ENCODE measurements around the gene SMG1.

Gene SMG1

DNA sequence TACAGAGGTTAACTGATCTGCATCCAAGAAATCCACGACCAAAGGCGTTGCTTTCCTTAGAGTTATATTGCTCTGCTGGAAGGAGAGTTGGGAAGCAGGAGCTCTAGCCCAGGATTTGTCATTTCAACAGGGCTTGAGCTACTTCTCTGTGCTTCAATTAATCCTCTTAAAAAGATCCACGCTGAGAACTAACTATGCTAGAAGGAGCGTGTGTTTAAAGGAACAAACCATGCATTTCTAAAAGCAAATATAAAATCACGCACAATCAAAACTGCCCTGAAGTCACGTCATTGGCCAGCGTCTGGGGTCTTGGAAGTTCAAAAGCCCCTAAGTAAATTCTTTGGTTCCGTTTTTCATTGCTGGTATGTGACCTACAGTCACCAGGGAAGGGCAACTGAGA, 125.9 kb downstream of the SMG1 start:
- H3K27ac Mint-ChIP-seq: peak overlapping the region; percentile 64 to 95 (median 94)
- H3K4me3 Mint-ChIP-seq: peak overlapping the region; percentile 93 to 98 (median 94)
- no peaks in the 10 kb centered on the region for H3K27me3 Mint-ChIP-seq (ENCODE audit: low read depth)
- H3K36me3 Mint-ChIP-seq (ENCODE audit: low read depth): peaks cover 21% of the 10 kb centered on the region
- no peaks in the 10 kb centered on the region for H3K9me3 Mint-ChIP-seq
- H3K4me1 Mint-ChIP-seq: peaks cover 64% of the 10 kb centered on the region
- TF ChIP-seq, protein P1, sequence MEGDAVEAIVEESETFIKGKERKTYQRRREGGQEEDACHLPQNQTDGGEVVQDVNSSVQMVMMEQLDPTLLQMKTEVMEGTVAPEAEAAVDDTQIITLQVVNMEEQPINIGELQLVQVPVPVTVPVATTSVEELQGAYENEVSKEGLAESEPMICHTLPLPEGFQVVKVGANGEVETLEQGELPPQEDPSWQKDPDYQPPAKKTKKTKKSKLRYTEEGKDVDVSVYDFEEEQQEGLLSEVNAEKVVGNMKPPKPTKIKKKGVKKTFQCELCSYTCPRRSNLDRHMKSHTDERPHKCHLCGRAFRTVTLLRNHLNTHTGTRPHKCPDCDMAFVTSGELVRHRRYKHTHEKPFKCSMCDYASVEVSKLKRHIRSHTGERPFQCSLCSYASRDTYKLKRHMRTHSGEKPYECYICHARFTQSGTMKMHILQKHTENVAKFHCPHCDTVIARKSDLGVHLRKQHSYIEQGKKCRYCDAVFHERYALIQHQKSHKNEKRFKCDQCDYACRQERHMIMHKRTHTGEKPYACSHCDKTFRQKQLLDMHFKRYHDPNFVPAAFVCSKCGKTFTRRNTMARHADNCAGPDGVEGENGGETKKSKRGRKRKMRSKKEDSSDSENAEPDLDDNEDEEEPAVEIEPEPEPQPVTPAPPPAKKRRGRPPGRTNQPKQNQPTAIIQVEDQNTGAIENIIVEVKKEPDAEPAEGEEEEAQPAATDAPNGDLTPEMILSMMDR (IDR thresholded peaks at IDR 0.05; ENCODE audit: unreplicated experiment in 3 of 3): no peak

GRCh38 chr16:18799500-18799899, 126.7 kb downstream of the SMG1 start:
- H3K36me3 Mint-ChIP-seq (ENCODE audit: low read depth): peaks cover 21% of the 10 kb centered on the region
- H3K27ac Mint-ChIP-seq: peak overlapping the region; percentile 64 to 95 (median 94)
- H3K27me3 Mint-ChIP-seq (ENCODE audit: low read depth): no peaks in the 10 kb centered on the region
- H3K4me1 Mint-ChIP-seq: peaks cover 64% of the 10 kb centered on the region
- TF ChIP-seq, protein P1 (IDR thresholded peaks at IDR 0.05; ENCODE audit: unreplicated experiment in 3 of 3): no peak
- peak overlapping the region; percentile 93 to 98 (median 94) for H3K4me3 Mint-ChIP-seq
- no peaks in the 10 kb centered on the region for H3K9me3 Mint-ChIP-seq

- Mint-ChIP-seq H3K9me3 (no peaks in the 10 kb centered on the region), H3K4me1 (peaks cover 51% of the 10 kb centered on the region), H3K27ac (peak overlapping the region; percentile 27 to 61 (median 51)), H3K27me3 (ENCODE audit: low read depth) (no peaks in the 10 kb centered on the region), H3K36me3 (ENCODE audit: low read depth) (peaks cover 32% of the 10 kb centered on the region), H3K4me3 (peak overlapping the region; percentile 38 to 67 (median 54))
- TF ChIP-seq, protein P1 (IDR thresholded peaks at IDR 0.05; ENCODE audit: unreplicated experiment in 3 of 3): no peak
Measured at GRCh38 chr16:18797746-18798145, 128.5 kb downstream of the SMG1 start.

GRCh38 chr16:18796377-18796776, 129.8 kb downstream of the SMG1 start:
- no peaks in the 10 kb centered on the region for H3K9me3 Mint-ChIP-seq
- no peak overlapping the region for H3K4me3 Mint-ChIP-seq
- H3K36me3 Mint-ChIP-seq (ENCODE audit: low read depth): peaks cover 46% of the 10 kb centered on the region
- no peaks in the 10 kb centered on the region for H3K27me3 Mint-ChIP-seq (ENCODE audit: low read depth)
- peak overlapping the region in 2 of 3 experiments; percentile 43 to 71 for H3K27ac Mint-ChIP-seq
- peaks cover 45% of the 10 kb centered on the region for H3K4me1 Mint-ChIP-seq
- TF ChIP-seq, protein P1 (IDR thresholded peaks at IDR 0.05; ENCODE audit: unreplicated experiment in 3 of 3): no peak

- peak overlapping the region in 1 of 3 experiments; percentile 27 for H3K27ac Mint-ChIP-seq
- peak overlapping the region in 1 of 3 experiments; percentile 16 for H3K4me3 Mint-ChIP-seq
- peaks cover 33% of the 10 kb centered on the region for H3K4me1 Mint-ChIP-seq
- no peaks in the 10 kb centered on the region for H3K9me3 Mint-ChIP-seq
- TF ChIP-seq, protein P1 (IDR thresholded peaks at IDR 0.05; ENCODE audit: unreplicated experiment in 3 of 3): no peak
- H3K36me3 Mint-ChIP-seq (ENCODE audit: low read depth): peaks cover 68% of the 10 kb centered on the region
- no peaks in the 10 kb centered on the region for H3K27me3 Mint-ChIP-seq (ENCODE audit: low read depth)
Measured at GRCh38 chr16:18792836-18793433, 133.3 kb downstream of the SMG1 start.
